Effector CD4-positive, alpha-beta T cell (primary cell): ENCODE results near the gene QPRT.
"Not testable (repeated sequence)": the region's sequence is repeated elsewhere in the genome, so short reads cannot be mapped to it uniquely, and the experiment has no call there.

Experiments used
- DNase-seq: peaks from one replicate; pipeline ENCODE4 v3.0.0-alpha.2; 2020

QPRT gene

DNA sequence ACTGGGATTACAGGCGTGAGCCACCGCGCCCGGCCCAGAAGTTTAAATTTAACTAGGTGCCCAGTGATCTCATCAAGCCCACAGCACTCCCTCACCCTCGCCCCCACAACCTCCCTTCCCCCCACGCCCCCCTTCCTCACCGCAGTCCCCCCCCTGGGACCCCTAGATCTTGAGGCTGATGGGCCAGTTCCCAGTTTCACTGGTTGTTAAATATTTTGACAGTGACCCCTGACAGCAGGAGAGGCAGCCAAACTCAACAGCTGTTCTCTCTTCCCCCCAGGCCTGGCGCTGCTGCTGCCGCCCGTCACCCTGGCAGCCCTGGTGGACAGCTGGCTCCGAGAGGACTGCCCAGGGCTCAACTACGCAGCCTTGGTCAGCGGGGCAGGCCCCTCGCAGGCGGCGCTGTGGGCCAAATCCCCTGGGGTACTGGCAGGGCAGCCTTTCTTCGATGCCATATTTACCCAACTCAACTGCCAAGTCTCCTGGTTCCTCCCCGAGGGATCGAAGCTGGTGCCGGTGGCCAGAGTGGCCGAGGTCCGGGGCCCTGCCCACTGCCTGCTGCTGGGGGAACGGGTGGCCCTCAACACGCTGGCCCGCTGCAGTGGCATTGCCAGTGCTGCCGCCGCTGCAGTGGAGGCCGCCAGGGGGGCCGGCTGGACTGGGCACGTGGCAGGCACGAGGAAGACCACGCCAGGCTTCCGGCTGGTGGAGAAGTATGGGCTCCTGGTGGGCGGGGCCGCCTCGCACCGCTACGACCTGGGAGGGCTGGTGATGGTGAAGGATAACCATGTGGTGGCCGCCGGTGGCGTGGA, 15.6 kb downstream of the QPRT start:
- no peak for DNase-seq

DNA sequence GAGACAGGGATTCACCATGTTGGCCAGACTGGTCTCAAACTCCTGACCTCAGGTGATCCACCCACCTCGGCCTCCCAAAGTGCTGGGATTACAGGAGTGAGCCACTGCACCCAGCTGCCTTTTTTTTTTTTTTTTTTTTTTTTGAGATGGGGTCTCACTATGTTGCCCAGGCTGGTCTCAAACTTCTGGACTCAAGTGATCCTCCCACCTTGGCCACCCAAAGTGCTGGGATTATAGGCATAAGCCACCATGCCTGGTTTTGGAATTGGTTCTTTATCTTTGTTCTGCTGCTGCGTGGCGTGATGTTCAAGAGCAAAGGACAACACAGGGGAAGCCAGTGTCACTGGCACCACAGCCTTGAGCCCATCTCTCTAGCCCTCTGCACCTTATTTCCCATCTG, 16.7 kb downstream of the QPRT start:
- not testable (repeated sequence) for DNase-seq

DNA sequence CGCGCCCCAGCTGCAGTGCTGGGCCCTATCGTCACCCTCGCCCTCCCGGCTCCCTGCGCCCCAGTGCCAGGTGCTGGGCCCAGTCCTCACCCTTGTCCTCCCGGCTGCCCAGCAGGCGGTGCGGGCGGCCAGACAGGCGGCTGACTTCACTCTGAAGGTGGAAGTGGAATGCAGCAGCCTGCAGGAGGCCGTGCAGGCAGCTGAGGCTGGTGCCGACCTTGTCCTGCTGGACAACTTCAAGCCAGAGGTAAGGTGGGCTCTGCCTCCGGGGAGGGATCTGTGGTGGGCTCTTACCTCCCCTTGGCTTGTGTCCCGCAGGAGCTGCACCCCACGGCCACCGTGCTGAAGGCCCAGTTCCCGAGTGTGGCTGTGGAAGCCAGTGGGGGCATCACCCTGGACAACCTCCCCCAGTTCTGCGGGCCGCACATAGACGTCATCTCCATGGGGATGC, 17.9 kb downstream of the QPRT start:
- DNase-seq = no peak

DNA sequence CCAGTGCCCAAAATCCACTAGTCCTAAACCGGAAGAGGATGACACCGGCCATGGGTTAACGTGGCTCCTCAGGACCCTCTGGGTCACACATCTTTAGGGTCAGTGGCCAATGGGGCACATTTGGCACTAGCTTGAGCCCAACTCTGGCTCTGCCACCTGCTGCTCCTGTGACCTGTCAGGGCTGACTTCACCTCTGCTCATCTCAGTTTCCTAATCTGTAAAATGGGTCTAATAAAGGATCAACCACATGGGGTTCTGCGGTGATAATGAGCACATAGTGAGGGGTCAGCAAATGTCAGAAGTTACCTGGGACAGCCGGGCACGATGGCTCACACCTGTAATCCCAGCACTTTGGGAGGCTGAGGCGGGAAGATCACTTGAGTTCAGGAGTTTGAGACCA, 18.4 kb downstream of the QPRT start:
- no peak for DNase-seq

DNA sequence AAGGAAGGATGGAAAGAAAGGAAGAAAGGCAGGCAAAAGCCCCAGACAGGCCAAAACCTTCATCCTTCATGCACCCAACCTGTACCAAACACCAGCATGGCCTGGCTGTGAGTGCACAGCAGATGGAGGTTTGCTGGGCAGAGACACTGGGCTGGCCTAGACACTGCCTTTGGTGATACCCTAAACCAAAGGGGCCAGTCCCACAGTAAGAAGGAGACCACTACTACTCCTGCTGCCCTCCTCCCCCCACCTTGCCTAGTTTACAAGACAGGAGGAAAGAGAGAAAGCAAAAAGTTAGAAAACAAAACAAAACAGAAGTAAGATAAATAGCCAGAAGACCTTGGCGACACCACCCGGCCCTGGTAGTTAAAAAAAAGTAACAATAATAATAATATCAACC, 19.1 kb downstream of the QPRT start:
- no peak for DNase-seq

DNA sequence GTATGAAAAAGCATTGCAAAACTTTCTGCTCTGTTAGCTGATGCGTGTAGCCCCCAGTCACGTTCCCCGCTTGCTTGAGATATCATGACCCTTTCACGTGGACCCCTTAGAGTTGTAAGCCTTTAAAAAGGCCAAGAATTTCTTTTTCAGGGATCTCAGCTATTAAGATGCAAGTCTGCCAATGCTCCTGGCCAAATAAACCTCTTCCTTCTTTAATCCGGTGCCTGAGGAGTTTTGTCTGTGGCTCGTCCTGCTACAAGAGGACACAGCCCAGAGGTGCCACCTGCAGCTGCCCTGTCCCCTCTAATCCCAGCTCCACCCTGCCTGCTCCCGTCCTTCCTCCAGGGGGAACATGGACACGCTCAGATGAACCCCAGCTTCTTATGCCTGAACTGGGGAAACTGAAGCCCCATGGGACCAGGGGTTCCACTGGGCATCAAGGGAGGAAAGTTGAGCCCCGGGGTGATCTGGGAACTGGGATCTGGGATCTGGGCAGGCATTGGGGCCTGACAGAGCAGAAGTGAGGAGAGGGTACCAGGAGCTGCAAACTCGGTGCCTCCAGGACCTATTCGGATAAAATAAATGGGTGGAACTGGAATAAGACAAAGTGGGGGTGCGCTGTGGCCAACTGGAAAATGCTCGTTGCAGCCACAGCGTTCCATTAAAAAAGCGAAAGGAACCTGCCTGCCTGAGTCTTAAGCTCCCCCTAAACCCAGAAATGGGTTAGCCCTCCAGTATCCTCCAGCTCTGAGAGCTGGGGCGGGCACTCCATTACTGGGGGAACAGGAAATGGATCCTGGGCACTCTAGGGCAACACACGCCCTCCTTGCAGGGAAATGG, 19.7 kb downstream of the QPRT start:
- no peak for DNase-seq

DNA sequence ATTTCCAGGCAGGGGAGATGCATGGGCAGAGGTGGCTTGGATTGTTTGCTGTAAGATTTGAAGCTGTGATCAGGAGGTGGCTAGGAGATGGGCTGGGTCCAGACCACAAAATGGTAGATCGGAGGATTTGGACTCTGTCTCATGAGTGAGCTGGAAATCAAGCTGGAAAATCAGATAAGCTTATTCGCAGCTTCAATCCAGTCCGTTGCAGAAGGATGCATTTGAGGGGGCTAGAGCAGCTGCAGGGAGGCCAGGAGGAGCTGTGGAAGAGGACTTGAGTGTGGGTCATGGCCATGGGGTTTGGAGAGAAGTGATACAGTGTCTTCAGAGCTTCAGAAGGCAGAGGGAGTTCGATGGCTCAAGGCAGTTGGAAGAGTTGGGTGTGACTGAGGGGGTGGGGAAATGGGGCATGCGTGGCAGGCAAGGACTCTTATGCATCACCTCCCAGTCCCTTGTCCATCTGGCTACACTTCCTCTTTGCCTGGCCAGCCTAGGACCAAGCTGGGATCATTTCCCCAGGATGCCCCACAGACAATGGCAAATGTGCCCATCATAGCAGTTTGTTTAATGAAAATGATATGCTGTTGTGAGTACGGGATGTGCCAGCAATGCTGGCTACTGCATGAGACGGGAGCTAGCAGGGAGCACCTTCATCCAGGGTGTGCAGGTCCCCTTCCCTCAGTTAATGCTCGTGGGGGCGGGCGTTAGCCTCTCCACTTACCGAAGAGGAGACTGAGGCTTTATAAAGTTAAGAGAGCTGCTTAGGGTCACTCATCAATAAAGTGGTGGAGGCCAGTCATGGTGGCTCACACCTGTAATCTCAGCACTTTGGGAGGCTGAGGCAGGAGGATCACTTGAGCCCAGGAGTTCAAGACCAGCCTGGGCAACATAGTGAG, 20.6 kb downstream of the QPRT start:
- no peak for DNase-seq

DNA sequence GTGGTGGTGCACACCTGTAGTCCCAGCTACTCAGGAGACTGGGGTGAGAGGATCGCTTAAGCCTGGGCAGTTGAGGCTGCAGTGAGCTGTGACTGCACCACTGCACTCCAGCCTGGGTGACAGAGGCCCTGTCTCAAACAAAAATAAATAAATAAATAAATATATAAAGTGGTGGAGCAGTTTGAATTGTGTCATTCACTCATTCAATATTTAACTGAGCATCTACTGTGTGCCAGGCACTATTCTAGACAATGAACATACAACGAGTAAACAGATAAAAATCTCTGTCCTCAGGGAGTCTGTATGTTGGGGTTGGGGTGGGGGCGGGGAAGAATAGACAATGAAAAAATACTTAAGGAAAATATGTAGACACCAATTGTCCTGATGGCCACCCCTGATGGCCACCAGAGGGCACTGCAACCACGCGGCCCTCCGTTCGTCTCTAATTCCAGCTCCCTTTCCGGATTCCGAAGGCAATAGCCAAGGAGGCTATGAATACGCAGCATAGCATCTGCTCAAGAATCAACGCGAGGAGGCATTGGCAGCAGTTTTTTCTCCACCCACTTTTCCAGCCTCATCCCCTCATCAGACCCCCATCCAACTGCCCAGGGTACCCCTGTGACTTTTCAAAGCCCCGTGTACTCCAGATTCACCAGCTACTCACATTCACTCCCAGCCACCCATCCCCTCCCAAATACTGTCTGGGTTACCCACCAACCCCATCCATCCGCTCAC, 21.4 kb downstream of the QPRT start:
- peak; percentile 68 for DNase-seq

DNA sequence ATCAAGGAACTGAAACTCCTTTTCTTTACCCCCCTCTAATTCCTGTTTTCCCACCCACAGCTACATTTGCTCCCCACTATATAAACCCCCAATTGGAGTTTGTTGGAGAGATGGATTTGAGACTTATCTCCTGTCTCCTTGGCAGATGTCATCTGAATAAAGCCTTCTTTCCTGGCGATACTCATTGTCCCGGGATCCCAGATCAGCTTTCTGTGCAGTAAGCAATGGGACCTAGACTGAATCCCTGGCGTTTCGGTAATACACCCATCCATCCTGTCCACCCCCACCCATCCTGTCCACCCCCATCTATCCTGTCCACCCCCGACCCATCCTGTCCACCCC, 22.2 kb downstream of the QPRT start:
- no peak for DNase-seq

DNA sequence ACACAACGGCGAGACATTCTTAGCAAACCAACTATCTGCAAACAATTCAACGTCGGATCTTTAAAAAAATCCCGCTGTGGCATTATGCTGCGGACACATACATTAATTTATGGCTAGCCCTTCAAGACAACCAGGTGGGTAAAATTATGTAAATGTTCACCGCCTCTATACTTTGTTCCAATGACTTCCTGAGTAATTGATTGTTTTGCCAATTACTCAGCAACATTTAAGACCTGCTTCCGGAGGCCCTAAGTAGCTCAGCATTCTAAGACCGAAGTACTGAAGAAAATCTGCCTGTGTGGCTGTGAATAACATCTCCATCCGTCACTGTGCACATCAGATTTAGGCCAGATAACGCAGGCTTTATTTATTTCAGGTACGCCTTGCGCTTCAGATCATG, 23.3 kb downstream of the QPRT start:
- DNase-seq = peak; percentile 44

DNA sequence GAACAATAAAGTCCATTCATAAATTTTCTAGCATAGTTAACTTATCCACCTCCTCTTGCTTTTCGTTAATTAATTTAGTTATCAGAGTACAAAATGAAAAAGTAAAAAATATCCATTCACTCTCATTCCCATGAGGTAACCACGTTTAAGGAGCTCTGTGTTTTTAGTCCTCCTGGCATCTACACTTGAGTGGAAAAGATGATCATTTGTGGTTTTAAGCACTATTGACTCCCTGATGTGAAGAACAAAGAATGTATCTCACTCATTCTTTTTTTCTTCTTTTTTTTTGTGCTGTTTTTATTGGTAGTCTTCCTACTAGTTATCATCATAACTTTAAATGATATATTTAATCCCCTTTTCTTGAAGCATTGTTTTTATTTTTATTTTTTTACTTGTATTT, 26.1 kb downstream of the QPRT start:
- no peak for DNase-seq

DNA sequence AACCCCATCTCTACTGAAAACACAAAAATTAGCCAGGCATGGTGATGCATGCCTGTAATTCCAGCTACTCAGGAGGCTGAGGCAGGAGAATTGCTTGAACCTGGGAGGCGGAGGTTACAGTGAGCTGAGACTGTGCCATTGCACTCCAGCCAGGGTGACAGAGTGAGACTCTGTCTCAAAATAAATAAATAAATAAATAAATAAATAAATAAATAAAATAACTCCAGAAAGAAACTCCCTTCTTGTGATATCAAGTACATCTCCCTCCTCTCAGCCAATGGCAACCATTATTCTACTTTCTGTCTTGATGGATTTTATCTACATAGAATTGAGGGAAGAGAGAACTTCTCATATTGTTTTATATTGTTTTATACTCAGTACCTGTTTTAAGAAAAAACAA, 28.2 kb downstream of the QPRT start:
- DNase-seq = not testable (repeated sequence)

DNA sequence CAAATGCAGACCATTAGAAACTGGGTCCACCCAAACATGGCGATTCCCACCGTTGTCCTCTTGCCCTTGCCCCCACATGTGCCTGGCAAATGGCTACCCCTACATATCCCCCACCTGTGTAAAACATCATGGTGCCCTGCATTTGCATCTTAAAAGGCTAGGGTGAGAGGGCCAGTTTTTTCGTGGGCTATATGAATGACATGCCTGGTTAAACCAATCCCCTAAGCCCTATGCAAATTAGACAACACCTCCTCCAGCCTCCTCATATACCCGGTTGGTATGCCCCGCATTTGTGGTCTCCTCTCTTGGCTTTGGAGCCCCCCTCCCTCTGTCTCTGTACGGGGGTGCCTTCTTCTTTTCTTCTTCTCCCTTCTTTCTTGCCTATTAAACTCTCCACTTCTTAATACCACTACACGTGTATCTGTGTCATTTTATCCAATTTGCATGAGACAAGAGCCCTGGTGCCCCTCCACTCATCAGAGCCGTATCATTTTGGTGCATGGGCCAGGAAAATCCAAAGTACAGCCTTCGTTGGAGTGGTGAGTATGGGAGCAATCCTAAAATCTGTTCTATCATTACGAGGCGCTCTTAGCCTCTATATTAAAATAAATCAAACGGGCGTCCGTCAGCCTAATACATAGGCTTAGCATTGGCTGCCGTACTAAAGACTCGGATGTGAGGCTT, 30.1 kb downstream of the QPRT start:
- DNase-seq = no peak

DNA sequence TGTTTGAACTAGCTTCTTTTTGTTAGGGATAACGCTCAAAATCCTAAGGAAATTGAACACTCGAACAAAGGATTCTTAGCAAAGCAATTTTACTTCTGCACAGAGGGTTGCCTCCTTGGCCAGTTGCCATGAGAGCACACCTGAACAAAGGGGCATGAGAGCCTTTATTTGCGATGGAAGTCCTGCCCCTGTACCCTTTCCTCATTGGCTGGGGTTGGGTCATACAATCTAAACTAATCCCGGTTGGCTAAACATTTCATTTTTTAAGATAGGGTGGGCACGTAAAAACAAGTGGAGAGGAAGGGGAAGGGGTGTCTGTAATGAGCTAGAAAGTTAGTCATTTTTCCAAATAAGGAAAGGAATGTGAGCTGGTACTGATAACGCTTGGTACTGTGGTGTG, 30.7 kb downstream of the QPRT start:
- not testable (repeated sequence) for DNase-seq

DNA sequence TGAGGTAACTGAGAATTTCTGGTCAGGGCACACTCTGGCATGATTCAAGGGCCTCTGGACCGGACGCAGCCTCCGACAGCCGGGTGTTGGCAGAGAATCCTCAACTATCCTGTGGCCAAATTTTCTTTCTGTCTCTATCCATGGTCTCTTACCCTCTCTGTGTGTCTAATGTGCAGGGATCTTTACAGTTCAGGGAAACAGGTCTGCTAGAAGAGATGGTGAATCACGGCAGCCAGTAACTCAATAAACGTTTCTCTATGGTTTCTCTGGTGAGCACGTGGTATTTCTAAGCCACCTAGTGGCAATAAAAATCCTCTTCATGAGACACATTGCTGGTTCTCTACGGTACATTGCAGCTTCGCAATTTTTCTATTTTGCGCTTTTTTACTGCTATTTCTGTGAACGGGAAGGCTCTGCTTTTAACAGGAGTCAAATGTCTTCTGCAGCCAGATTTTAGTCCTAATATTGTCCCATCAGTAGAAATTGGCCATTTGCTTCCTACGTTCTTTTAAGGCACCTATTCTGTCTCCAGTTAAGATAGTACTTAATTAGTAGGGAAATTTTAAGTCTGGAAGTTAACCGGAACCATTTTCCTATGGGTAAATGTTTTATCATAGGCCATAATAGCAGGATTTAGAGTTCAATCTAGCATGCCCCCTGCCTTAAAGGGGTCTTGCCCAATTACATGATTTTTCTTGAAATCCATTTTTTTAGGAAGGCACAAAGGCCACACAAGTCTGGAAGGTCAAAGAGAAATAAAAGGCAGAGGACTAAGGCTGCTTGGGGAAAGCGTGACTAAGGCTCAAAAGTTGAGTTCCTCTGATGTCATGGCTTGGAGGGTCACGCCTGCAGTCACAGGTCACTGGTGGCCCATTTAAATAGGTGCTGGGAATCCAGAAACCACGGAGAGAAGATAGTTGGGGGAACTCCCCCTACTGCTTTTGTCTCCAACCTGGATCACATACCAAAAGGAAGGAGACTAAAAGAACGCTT, 31.5 kb downstream of the QPRT start:
- DNase-seq = peak; percentile 35

DNA sequence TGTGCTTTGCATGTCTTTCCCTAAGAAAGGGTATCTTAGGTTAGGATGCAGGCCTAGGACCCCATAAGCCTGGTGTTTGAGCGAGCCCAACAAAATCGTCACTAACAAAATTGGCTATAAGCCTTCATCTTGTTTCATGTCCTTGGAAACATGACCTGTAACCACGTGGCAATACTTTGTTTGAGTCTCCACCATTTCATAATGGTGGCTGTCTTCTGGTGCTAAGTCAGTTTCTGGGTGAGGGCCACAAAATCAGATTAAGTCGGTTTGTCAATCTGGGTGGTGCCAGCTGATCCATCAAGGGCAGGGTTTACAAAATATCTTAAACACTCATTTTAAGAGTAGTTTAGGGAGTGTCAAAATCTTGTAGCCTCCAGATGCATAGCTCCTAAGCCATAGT, 33.8 kb downstream of the QPRT start:
- no peak for DNase-seq

DNA sequence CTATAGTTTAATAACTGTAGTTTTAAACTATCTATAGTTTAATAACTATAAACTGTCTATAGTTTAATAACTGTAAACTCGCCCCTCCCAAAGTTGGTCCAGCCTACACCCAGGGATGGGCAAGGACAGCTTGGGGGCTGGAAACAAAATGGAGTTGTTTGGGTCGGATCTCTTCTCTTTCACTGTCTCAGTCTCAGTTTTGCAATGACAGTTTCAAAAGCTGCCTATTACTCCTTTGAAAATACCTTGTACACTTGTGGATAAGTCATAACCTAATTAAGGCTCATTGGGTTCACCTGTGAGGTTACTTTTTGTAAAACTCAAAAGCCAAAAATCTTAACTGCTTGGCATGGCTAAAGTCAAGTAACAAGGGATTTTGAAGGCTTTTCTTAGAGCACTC, 35.4 kb downstream of the QPRT start:
- DNase-seq = no peak

DNA sequence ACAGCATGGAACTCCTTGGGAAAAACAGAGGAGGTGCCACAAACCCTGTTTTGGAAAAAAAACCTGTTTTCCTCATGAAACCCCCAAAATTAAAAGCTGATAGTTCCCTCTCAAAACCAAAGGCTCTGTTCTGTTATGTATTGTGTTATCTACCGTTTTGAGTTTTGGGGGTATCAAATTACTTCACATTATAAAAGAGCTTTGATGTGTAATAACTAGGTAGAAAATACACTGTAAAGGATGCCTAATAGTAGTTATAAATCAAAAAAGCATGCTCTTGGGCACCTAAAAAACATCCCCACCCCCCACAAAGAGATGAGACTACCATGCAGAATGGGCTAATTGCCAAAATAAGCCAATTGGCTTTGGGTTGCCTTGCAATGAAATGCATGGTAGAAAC, 36.0 kb downstream of the QPRT start:
- DNase-seq = no peak

DNA sequence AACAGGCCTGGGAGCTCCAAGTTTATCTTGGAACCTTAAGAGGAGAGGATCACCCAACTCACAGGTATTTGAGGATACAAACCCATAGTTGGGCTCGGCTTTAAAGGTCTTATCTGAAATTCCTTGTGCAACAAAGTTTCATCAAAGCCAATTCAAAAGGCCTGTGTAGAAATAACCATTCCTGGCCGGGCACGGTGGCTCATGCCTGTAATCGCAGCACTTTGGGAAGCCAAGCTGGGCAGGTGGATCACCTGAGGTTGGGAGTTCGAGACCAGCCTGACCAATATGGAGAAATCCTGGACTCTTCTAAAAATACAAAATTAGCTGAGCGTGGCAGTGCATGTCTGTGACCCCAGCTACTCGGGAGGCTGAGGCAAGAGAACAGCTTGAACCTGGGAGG, 38.1 kb downstream of the QPRT start:
- no peak for DNase-seq

DNA sequence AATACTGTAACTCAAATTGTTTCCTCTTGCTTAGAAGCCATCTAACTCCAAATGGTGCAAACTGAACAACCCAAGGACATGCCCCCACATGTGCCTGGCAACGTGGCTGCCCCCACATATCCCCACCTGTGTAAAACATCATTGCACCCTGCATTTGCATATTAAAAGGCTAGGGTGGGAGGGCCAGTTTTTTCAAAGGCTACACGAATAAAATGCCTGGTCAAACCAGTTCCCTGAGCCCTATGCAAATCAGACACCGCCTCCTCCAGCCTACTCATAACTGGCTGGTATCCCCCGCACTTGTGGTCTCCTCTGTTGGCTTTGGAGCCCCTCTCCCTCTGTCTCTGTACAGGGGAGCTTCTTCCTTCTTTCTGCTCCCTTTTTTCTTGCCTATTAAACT, 40.1 kb downstream of the QPRT start:
- DNase-seq = no peak

DNA sequence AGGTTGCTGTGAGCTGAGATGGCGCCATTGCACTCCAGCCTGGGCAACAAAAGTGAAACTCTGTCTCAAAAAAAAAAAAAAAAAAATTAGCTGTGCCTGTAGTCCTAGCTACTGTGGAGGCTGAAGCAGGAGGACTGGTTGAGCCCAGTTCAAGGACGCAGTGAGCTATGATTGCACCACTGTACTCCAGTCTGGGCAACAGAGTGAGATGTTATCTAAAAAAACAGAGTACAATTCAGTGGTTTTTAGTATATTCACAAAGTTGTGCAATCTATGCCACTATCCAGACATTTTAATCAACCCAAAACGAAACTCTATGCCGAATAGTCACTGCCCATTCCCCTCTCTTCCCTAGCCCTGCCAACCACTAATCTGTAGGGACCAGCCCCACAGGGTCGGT, 41.7 kb downstream of the QPRT start:
- DNase-seq = no peak
